ENCODE data around the gene KIF5B. TPM values are rescaled to one million over a fixed set of nuclear protein-coding genes. Genes with fewer than 3 reads are reported as not detected.

The KIF5B gene
- total RNA-seq, 2 donors from 2014 or later = 48.5 to 95.1 TPM

GRCh38 chr10:31959461-31960173 lies 96.6 kb downstream of the KIF5B start:
- DNase-seq (ENCODE audit: low spot score in 2 of 2) (no peak), ATAC-seq (no peak)
- H3K27ac Mint-ChIP-seq = no peak overlapping the region
- H3K36me3 Mint-ChIP-seq = peaks cover 2 to 15% of the 10 kb centered on the region in 2 donors
- peaks cover 1 to 6% of the 10 kb centered on the region in 2 donors for H3K9me3 Mint-ChIP-seq

Other genes starting within 250 kb of the KIF5B start
- gene ARHGAP12, start 127.6 kb downstream of the KIF5B start, total RNA-seq = 1 to 10 TPM; 4.8 to 6.4 TPM

Measured in activated naive CD4-positive, alpha-beta T cell treated with anti-CD3 and anti-CD28 coated beads, Interleukin-2, amount 50 U/mL, for 72 hours (primary cell).